IMR-90 (cell line): ENCODE measurements around the gene CHST2. TPM values are rescaled to one million over a fixed set of nuclear protein-coding genes. Genes with fewer than 3 reads are reported as not detected.

Experiments
- ATAC-seq: fragments of 200-7000 bp; cut with Tn5 transposase; 2 replicates; pipeline ENCODE4 v1.9.1; 2020; ENCODE audit warnings: low read depth, mild to moderate bottlenecking, moderate library complexity
- BruUV-seq: library from RNA; stranded (reverse); fragments of 400-500 nt; replicated peaks from 2 replicates; lab custom pipeline; 2021; lab: Mats Ljungman, UMichigan
- CTCF ChIA-PET: fragments of 300-600 bp; formaldehyde crosslinking; extraction: SDS; loops from one replicate; lab custom pipeline; 2021; ENCODE audit warnings: antibody characterized with exemption; lab: Yijun Ruan, JAX
- POLR2A ChIA-PET: fragments of 300-600 bp; sonication (Branson Sonifier 250); formaldehyde crosslinking; loops from one replicate; lab custom pipeline; 2022; ENCODE audit warnings: antibody characterized with exemption; ENCODE audit not compliant: unreplicated experiment; lab: Charles Lee
- DNase-seq: peaks from one replicate; pipeline ENCODE4 v3.0.0; 2013
- H2AFZ ChIP-seq: replicated peaks from 2 replicates; pipeline ENCODE3; 2013; ENCODE audit warnings: low read length, mild to moderate bottlenecking; ENCODE audit not compliant: poor library complexity
- H2AK5ac ChIP-seq: 2 replicates; pipeline ENCODE4 v1.6.1; 2013; ENCODE audit warnings: low read depth, low read length, inconsistent platforms
- H2AK9ac ChIP-seq: replicated peaks from 2 replicates; pipeline ENCODE3; 2013; ENCODE audit warnings: mild to moderate bottlenecking, low read depth, low read length, moderate library complexity; ENCODE audit not compliant: poor library complexity
- H2BK120ac ChIP-seq: 2 replicates; pipeline ENCODE4 v1.6.1; 2013; ENCODE audit warnings: low read depth, low read length, inconsistent platforms
- H2BK15ac ChIP-seq: 3 replicates; pipeline ENCODE4 v1.6.1; 2013; ENCODE audit warnings: low read depth, low read length, inconsistent platforms
- H2BK20ac ChIP-seq: 2 replicates; pipeline ENCODE4 v1.6.1; 2013; ENCODE audit warnings: low read depth, mild to moderate bottlenecking, inconsistent platforms, low read length, moderate library complexity
- H2BK5ac ChIP-seq: 2 replicates; pipeline ENCODE4 v1.6.1; 2013; ENCODE audit warnings: mild to moderate bottlenecking, low read depth, low read length, inconsistent platforms; ENCODE audit not compliant: poor library complexity, severe bottlenecking
- H3K14ac ChIP-seq: replicated peaks from 2 replicates; pipeline ENCODE4 v1.6.1; 2013; ENCODE audit warnings: low read depth, low read length, inconsistent platforms
- H3K18ac ChIP-seq: 2 replicates; pipeline ENCODE4 v1.6.1; 2013; ENCODE audit warnings: low read depth, low read length, control low read depth
- H3K23ac ChIP-seq: 2 replicates; pipeline ENCODE4 v1.6.1; 2013; ENCODE audit warnings: low read depth, low read length, inconsistent platforms
- H3K27ac ChIP-seq: 2 replicates; pipeline ENCODE4 v1.5.1; 2013; ENCODE audit warnings: mild to moderate bottlenecking, control low read depth, low read length; ENCODE audit not compliant: insufficient read depth
- H3K27me3 ChIP-seq: 2 replicates; pipeline ENCODE4 v1.6.1; 2013; ENCODE audit warnings: low read length; ENCODE audit not compliant: control insufficient read depth, insufficient read depth
- H3K36me3 ChIP-seq: 2 replicates; pipeline ENCODE4 v1.6.1; 2013; ENCODE audit warnings: low read length, mixed read lengths; ENCODE audit not compliant: control insufficient read depth, insufficient read depth
- H3K4ac ChIP-seq: 2 replicates; pipeline ENCODE4 v1.6.1; 2013; ENCODE audit warnings: low read depth, low read length, inconsistent platforms
- H3K4me1 ChIP-seq: 2 replicates; pipeline ENCODE4 v1.6.1; 2013; ENCODE audit warnings: low read length, mixed read lengths; ENCODE audit not compliant: control insufficient read depth, insufficient read depth
- H3K4me2 ChIP-seq: 2 replicates; pipeline ENCODE4 v1.6.1; 2013; ENCODE audit warnings: low read depth, mild to moderate bottlenecking, control low read depth, low read length, moderate library complexity
- H3K4me3 ChIP-seq: 2 replicates; pipeline ENCODE4 v1.5.1; 2013; ENCODE audit warnings: low read depth, mild to moderate bottlenecking, control low read depth, low read length, moderate library complexity; ENCODE audit not compliant: insufficient read depth
- H3K56ac ChIP-seq: 2 replicates; pipeline ENCODE4 v1.6.1; 2013; ENCODE audit warnings: low read length, inconsistent platforms; ENCODE audit not compliant: insufficient read depth; ENCODE audit errors: extremely low read depth
- H3K79me1 ChIP-seq, 2 experiments: 2 replicates each; pipeline ENCODE4 v1.6.1; 2013; ENCODE audit warnings: low read length in 2 of 2, inconsistent platforms in 1 of 2, low read depth in 1 of 2
- H3K9ac ChIP-seq: 2 replicates; pipeline ENCODE4 v1.6.1; 2013; ENCODE audit warnings: low read depth, low read length, control low read depth
- H3K9me1 ChIP-seq: 2 replicates; pipeline ENCODE4 v1.6.1; 2013; ENCODE audit warnings: low read length, inconsistent platforms; ENCODE audit not compliant: insufficient read depth
- H3K9me3 ChIP-seq: 2 replicates; pipeline ENCODE4 v1.6.1; 2013; ENCODE audit warnings: low read length; ENCODE audit not compliant: control insufficient read depth, insufficient read depth
- H4K20me1 ChIP-seq: 2 replicates; pipeline ENCODE4 v1.6.1; 2013; ENCODE audit warnings: low read length, inconsistent platforms; ENCODE audit not compliant: insufficient read depth
- H4K5ac ChIP-seq: 2 replicates; pipeline ENCODE4 v1.6.1; 2013; ENCODE audit warnings: mild to moderate bottlenecking, low read depth, low read length, control low read depth
- H4K8ac ChIP-seq, 2 experiments: 2 replicates each; pipeline ENCODE4 v1.6.1; 2013; ENCODE audit warnings: low read depth in 2 of 2, low read length in 2 of 2, control low read depth in 1 of 2, inconsistent platforms in 1 of 2
- H4K91ac ChIP-seq: 2 replicates; pipeline ENCODE4 v1.6.1; 2013; ENCODE audit warnings: low read depth, low read length, inconsistent platforms; ENCODE audit not compliant: insufficient read depth
- BHLHE40 ChIP-seq: fragments of 150-350 bp; IDR thresholded peaks from 2 replicates; pipeline ENCODE4 v1.6.1; 2016; ENCODE audit warnings: mild to moderate bottlenecking, low read depth, low read length
- CHD1 ChIP-seq: IDR thresholded peaks from 2 replicates; pipeline ENCODE4 v1.6.1; 2012; ENCODE audit warnings: low read depth, low read length, improper control_type of control experiment
- FOS ChIP-seq: fragments of 150-350 bp; IDR thresholded peaks from 2 replicates; pipeline ENCODE4 v1.6.1; 2016; ENCODE audit warnings: low read depth, low read length
- MAFK ChIP-seq: IDR thresholded peaks from 2 replicates; pipeline ENCODE4 v1.6.1; 2012; ENCODE audit warnings: low read depth, low read length, improper control_type of control experiment
- MXI1 ChIP-seq: IDR thresholded peaks from 2 replicates; pipeline ENCODE4 v1.6.1; 2012; ENCODE audit warnings: low read depth, mild to moderate bottlenecking, low read length, moderate library complexity, borderline replicate concordance
- NFE2L2 ChIP-seq: fragments of 150-350 bp; IDR thresholded peaks from 2 replicates; pipeline ENCODE4 v1.6.1; 2016; ENCODE audit warnings: low read depth, mild to moderate bottlenecking, low read length
- RAD21 ChIP-seq: IDR thresholded peaks from 2 replicates; pipeline ENCODE4 v1.6.1; 2012; ENCODE audit warnings: low read length, improper control_type of control experiment
- RCOR1 ChIP-seq: IDR thresholded peaks from 2 replicates; pipeline ENCODE4 v1.6.1; 2012; ENCODE audit warnings: mild to moderate bottlenecking, low read length, improper control_type of control experiment; ENCODE audit not compliant: insufficient replicate concordance
- RFX5 ChIP-seq: IDR thresholded peaks from 2 replicates; pipeline ENCODE4 v1.8.0; 2012; ENCODE audit warnings: low read depth, mild to moderate bottlenecking, low read length, moderate library complexity
- SMC3 ChIP-seq: fragments of 150-350 bp; IDR thresholded peaks from 2 replicates; pipeline ENCODE4 v1.6.1; 2016; ENCODE audit warnings: low read depth, mild to moderate bottlenecking, antibody characterized with exemption, low read length, moderate library complexity
- WGBS, 2 experiments: methylation state at CpG; one replicate each; pipeline versions ENCODE4 v1.1.5 to v1.1.7; 2013; ENCODE audit warnings: missing lambda C conversion rate in 2 of 2; ENCODE audit not compliant: insufficient read length in 1 of 2; ENCODE audit errors: extremely low coverage in 2 of 2; 5-methylcytosine and 5-hydroxymethylcytosine counted together
- dilution Hi-C: fragments of 300-500 bp; cut with HindIII; formaldehyde crosslinking; loops from one replicate; pipeline ENCODE4 v1.14.3; 2018; ENCODE audit warnings: low sequenced_read_pairs; ENCODE audit not compliant: unreplicated experiment
- in situ Hi-C: fragments of 300-500 bp; cut with MboI; formaldehyde crosslinking; loops from 3 replicates; pipeline ENCODE4 v1.14.3; 2019; ENCODE audit warnings: low sequenced_read_pairs, inconsistent platforms, mixed read lengths
- intact Hi-C: fragments of 100-400 bp; cut with micrococcal nuclease; formaldehyde crosslinking; loops from 2 replicates; pipeline ENCODE4 v1.10.0; 2022
- polyA plus RNA-seq, 3 experiments: library from polyadenylated mRNA; depleted of rRNA; stranded (reverse); fragments of >200 nt; gene quantifications; 2 replicates each; pipeline ENCODE4 v1.2.3, GENCODE V29; 2012; ENCODE audit warnings: low replicate concordance in 1 of 3
- total RNA-seq: library from RNA; depleted of rRNA; stranded (reverse); fragments of >200 nt; gene quantifications from 2 replicates; pipeline ENCODE4 v1.2.3, GENCODE V29; 2012
- TF ChIP-seq, protein P1 (sequence below): fragments of 150-350 bp; IDR thresholded peaks from 2 replicates; pipeline ENCODE4 v1.6.1; 2017; ENCODE audit warnings: mild to moderate bottlenecking, antibody characterized with exemption, low read length, low read depth
- TF ChIP-seq, protein P2 (sequence below): conservative IDR thresholded peaks from 2 replicates; pipeline ENCODE4 v1.5.1; 2012; ENCODE audit warnings: mild to moderate bottlenecking, low read depth, low read length, improper control_type of control experiment

CHST2 gene
- total and polyA plus RNA-seq, 2 of the 4 experiments (the other 2 are of a cell fraction): 0.90 to 1.4 TPM

DNA sequence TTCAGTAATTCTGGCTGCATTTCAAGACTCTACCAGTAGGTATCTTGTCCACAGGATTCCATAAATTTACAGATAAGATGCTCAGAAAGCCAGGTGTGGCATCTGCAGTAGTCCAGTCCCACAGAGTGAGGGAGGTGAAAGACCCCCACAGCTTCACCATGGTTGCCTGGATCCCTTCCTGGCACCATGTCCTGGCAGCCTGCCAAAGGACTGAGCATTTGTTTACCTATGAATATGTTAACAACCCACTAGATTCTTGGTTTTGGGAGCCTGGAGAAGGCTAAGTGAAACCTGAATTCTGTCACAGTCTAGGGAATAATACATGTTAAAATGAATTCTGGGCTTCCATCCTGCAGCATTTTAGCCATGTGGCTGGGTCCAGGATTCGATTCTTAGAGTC lies 14.9 kb downstream of the CHST2 start:
- Histone ChIP-seq H3K4me3 (no peak overlapping the region), H2AFZ (no peak overlapping the region), H2AK5ac (no peak overlapping the region), H3K18ac (no peak overlapping the region), H3K56ac (no peak overlapping the region), H3K23ac (no peak overlapping the region), H2BK20ac (peak overlapping the region; percentile 42; the same call in 1 of the 2 replicates), H3K27ac (no peak overlapping the region), H3K4ac (0 out of 2 replicates have a peak overlapping the region, but pooled peaks have one; percentile 27), H4K91ac (no peak overlapping the region), H3K9me3 (no peaks in the 10 kb centered on the region), H3K27me3 (no peaks in the 10 kb centered on the region), H3K36me3 (no peaks in the 10 kb centered on the region), H3K9me1 (peaks cover 4% of the 10 kb centered on the region; the same call in 1 of the 2 replicates), H2BK120ac (peak overlapping the region; percentile 43; the same call in 1 of the 2 replicates), H4K8ac (no peak overlapping the region), H3K14ac (no peak overlapping the region), H4K5ac (no peak overlapping the region), H2BK5ac (no peak overlapping the region), H2BK15ac (no peak overlapping the region), H3K9ac (no peak overlapping the region), H4K20me1 (no peaks in the 10 kb centered on the region), H3K79me1 (no peaks in the 10 kb centered on the region), H2AK9ac (no peak overlapping the region), H3K4me2 (no peak overlapping the region), H3K4me1 (no peaks in the 10 kb centered on the region; the same call in 1 of the 2 replicates)
- BruUV-seq: no TSS peak
- in situ Hi-C loops: no loop called here
- TF ChIP-seq, protein P1, sequence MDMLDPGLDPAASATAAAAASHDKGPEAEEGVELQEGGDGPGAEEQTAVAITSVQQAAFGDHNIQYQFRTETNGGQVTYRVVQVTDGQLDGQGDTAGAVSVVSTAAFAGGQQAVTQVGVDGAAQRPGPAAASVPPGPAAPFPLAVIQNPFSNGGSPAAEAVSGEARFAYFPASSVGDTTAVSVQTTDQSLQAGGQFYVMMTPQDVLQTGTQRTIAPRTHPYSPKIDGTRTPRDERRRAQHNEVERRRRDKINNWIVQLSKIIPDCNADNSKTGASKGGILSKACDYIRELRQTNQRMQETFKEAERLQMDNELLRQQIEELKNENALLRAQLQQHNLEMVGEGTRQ: no peak
- TF ChIP-seq NFE2L2 (no peak), MAFK (no peak), RFX5 (no peak), FOS (no peak), RCOR1 (no peak), SMC3 (no peak), CHD1 (no peak), MXI1 (no peak), BHLHE40 (no peak), RAD21 (no peak)
- TF ChIP-seq, protein P2, sequence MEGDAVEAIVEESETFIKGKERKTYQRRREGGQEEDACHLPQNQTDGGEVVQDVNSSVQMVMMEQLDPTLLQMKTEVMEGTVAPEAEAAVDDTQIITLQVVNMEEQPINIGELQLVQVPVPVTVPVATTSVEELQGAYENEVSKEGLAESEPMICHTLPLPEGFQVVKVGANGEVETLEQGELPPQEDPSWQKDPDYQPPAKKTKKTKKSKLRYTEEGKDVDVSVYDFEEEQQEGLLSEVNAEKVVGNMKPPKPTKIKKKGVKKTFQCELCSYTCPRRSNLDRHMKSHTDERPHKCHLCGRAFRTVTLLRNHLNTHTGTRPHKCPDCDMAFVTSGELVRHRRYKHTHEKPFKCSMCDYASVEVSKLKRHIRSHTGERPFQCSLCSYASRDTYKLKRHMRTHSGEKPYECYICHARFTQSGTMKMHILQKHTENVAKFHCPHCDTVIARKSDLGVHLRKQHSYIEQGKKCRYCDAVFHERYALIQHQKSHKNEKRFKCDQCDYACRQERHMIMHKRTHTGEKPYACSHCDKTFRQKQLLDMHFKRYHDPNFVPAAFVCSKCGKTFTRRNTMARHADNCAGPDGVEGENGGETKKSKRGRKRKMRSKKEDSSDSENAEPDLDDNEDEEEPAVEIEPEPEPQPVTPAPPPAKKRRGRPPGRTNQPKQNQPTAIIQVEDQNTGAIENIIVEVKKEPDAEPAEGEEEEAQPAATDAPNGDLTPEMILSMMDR: no peak
- ChIA-PET CTCF (interaction anchor here (0.6 to 1.0 kb wide), 2 partner anchors 8 to 14 kb away, joined by 3 to 4 read pairs; no protein-coding TSS in a partner anchor), POLR2A (no interaction called here)
- intact Hi-C loops: no loop called here
- no peak for ATAC-seq
- DNase-seq: no peak
- dilution Hi-C loops: no loop called here
- no CpG with 5 or more reads among the region's 1 CpG for WGBS, 2 experiments
